ENCODE results near the gene RALB.

DNA sequence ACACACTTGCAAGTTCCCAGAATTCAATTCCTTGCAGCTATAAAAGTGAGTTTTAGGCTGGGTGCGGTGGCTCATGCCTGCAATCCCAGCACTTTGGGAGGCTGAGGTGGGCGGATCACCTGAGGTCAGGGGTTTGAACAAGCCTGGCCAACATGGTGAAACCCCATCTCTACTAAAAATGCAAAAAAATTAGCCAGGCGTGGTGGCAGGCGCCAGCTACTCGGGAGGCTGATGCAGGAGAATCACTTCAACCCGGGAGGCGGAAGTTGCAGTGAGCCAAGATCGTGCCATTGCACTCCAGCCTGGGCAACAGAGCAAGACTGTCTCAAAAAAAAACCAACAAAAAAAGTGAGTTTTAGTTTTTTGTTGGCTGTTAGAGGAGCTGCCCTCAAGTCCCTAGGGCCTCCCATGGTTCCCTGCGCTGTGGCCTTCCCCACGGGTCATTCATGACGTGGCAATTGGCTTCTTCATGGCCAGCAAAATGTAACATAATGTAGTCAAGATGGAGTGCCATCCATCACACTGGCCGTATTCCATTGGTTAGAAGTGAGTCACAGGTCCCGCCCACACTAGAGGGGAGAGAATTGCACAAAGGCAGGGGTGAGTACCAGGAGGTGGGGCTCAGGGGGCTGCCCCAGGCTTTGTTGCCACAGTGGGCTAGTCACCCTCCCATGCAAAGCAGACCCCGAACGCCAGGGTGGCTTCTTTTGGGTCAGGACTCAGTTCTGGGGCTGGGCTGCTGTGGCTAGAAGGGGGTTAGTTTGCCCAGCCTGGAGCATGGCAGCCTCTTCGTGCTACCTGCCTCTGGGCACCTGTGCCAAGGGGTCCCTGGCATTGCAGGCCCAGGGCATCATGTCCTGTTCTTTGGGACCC lies 55.6 kb downstream of the RALB start:
- TF ChIP-seq CTCF (IDR thresholded peaks at IDR 0.05) (no peak), POLR2A (IDR thresholded peaks at IDR 0.05) (no peak), POLR2AphosphoS5 (IDR thresholded peaks at IDR 0.05) (no peak)
